HG02885 (cell line): Measurements from ENCODE around the gene GNAI3.

Experiments
- ATAC-seq: cut with Tn5 transposase; IDR thresholded peaks from one replicate; pipeline ENCODE4 v1.9.1; 2021; ENCODE audit warnings: mild to moderate bottlenecking; ENCODE audit not compliant: unreplicated experiment, poor library complexity

The GNAI3 gene

DNA sequence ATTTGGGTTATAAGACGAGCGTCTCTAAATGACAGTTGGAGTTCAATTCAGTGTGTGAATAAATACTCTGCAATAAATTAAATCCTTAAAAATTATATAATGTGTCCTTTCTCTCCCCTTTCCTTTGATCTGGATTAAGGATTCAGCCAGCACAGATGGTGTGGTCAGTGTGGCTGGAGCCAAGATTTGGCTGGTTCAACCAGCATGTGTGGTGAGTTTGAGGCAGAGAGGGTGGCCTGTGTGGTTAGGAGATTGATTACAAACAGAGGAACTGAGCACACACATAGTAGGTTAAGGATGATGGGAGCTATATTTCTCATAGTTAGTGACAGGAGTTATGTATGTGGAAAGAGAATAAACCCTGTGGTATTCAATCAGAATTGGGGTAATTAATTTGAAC lies 24.7 kb upstream of the GNAI3 start:
- ATAC-seq = no peak

DNA sequence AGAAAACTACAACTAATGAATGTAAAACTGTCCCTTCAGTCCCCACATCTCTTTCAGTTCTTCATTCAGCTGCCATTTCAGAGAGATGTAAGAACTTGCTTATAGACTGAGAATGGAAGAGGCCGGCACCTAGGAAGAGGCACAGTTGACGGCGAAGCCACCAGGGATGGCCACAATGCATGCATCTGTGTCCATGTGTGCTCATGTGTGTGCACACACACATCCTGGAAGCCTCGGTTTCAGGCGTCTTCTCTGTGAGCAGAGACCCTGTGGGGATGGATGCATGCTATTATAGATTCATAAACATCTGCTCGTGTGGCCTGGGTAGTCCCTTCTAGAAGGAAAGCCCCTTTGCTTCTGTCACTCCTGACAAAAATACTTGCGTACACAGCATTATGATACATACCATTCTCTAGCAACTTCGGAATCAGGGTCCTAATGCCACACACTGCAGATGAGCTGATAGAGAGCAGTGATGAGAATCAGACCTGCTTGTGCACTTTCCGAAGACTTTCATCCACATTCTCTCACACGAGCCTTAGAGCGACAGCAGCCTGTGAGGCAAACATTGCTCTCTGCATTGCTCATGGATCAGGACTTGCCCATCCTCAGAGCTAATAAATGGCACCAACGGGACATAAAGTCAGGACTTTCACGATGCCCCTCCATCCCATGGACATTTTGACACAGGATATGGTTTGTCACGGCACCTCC lies 21.2 kb upstream of the GNAI3 start:
- ATAC-seq = no peak

DNA sequence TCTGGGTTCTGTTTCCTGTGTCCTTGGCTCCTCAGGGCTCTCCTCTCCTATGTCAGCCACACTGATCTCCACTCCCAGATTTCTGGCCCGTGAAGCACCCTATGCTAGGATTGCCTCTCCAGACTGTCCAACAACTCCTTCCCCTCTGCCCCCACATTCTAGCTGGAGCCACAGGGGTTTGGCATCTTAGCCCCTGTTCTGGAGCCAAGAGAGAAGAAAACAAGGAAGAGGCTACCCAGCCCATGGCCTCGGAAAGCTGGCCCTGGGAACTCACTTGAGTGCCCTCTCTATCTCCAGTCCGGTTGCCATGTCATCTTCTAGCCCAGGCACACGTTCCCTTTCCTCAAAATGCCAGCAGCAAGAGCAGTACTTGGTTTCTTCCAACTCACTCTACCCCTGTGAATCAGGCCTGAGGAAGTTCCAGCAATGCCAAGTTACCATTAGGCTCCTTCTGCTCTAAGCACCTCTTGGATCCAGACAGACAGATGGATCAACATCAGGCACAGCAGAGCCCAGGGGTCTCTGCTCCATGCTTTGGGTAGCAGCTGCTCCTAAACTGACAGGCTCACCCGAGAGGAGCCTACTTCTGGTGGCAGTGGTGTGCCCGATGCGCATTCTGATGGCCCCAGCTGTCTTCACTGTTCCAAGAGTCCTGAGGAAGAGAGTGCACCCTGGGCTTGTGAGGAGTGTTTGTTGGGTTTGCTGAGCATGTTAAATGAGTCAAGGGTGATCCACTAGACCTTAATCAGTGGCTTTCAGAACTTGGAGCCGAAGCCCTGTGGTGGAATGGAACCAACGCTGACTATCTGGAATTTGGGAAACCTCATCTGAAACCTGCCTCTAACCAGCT lies 20.3 kb upstream of the GNAI3 start:
- no peak for ATAC-seq

DNA sequence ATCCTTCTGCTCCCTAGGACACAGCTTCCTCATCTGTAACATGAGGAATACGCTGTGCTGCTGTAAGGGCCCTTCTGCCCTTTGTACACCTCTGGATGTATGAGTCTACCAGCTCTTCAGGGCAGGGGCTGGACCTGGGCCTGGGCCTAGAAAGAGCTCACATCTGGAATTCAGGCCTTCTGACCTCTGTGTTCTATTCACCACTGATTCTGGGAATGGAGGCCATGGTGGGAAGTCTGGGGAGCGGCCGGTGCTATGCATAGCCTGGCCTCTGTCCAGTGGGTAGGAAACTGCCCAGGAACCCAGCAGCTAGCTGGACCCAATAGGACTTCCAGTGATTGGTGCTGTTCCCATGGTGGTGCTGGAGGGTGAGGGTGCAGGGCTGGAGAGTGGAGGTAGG lies 19.7 kb upstream of the GNAI3 start:
- no peak for ATAC-seq

GRCh38 chr1:109529881-109530456 lies 18.4 kb upstream of the GNAI3 start:
- ATAC-seq = no peak

DNA sequence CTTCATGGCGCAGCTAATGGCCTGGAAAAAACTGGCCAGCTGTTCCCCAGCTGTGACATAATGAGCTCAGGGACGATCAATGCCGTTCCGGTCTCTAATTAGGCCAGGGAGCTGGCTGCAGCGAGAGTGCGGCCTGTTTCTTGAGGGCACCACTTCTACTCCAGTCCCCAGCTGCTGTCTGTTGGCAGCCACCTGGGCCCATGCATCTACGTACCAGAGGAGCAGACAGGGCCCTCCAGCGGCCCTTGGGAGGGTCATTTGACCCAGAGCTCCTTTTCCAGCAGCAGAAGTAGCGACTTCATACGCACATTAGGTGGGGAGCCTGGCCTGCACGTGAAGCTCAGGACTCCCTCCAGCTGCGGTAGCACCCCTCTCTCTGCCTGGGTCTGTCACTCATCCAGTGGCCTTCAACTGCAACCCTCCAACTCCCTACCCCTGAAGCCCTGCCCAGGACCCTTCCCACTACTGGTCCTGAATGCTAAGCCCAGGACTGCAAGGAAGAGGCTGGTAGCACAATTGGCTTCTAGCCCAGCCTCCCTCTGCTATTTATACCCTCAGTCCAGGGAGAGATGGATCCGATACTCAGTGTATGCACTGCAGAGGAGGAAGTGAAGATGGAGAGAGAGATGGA lies 17.8 kb upstream of the GNAI3 start:
- no peak for ATAC-seq

DNA sequence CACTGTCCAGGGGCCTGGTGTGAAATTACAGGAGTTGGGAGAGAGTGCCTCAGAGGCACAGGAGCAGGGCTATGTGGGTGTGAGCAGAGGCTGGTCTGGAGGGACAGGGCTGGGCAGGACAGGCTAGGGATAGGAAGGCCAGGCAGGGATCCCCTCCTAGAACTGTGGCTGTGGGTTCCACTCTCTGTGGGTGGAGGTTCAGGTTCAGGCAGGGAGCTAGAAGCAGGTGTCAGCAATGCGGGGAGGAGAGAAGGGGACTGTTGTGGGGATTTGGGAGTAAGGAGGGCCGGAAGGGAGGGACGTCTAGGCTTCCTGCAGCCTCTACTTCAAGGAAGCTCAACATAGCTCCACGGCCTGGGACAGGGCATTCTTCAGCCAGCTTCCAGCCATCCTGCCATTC lies 17.0 kb upstream of the GNAI3 start:
- no peak for ATAC-seq

- ATAC-seq = no peak
These were observed 16.5 kb upstream of the GNAI3 start for GRCh38 chr1:109531826-109532364.

DNA sequence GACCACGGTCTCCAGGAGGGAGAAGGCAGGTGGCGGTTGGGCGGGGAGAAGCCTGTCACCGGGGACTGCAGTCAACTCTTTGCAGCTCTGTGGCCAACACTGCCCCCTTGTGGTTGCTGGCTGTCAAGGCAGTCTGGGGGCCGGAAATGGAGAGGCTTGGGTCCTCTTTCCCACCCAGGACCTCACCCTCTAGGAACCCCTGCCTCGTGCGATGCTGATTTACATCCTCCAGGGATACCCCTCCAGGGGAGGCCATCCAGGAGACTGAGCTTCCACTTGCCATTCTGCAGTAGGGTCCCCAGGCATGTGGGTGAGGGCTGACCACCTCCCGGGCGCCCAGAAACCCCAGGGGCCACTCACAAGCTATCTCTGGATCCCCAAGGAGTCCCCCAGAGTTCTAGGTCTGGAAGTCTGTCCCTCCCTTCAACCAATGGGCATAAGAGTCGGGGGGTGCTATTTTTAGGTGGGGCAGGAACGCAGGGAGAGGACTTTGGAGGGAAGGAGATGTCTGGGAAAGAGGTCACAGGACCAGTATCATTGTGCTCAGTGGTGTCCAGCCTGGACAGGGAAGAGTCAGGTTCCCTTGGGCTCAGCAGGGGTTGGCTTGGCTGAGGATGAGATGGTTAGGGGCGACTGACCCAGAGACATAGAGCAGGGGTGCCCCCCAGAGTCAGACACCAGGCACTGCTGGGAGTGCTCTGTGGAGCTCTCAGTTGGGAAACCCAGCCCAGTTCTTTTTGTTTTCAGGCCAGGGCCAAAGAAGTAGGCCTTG lies 15.9 kb upstream of the GNAI3 start:
- ATAC-seq = peak; percentile 81

DNA sequence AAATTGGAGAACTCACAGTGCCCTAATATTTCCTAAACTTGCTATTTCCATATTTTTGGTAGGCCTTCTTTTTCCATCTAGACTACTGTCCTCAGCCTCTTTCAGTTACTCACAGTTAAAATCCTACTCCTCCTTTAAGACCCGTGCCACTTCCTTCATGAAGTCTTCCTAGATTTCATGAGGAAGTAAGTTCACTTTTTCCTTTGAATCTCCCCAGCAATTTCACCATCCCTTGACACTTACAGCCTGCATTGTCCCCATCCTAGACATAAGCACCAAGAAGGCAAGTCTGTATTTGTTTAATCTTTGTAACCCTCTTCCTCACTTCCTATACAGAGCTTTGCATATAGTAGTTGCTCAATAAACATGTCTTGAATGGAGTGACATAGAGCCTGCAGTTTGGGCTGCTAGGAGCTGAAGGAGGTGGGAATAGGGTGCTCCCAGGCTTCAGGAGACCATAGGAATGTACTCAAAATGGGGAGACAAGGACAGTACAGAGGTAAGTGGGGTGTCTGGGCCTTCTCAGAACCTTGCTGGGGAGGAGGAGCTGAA lies 14.0 kb upstream of the GNAI3 start:
- ATAC-seq = no peak

GRCh38 chr1:109535481-109535880 lies 12.9 kb upstream of the GNAI3 start:
- ATAC-seq = no peak

DNA sequence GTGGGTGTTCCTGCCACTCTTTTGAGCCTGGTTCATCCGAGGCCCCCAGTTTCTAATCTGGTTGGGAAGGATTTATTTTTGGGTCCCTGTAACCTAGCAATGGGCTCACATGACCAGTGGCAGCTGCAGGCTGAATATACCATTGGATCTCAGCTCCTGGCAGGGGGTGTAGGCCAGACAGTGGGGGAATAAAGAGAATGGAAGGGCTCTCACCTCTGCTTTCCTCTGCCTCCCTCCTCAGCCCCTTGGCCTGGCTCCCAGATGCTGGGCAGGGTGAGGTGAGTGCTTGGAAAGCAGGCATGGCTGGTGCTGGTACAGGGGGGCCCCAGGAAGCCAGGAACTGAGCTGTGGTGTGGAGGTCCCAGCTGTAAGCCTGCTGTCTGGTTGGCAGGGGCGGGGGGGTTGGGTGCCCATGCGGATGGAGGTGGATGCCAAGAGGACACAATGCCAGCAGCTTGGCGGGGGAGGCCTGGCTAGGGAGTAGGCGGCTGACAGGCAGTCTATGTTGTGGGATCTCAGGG lies 12.4 kb upstream of the GNAI3 start:
- ATAC-seq = no peak

DNA sequence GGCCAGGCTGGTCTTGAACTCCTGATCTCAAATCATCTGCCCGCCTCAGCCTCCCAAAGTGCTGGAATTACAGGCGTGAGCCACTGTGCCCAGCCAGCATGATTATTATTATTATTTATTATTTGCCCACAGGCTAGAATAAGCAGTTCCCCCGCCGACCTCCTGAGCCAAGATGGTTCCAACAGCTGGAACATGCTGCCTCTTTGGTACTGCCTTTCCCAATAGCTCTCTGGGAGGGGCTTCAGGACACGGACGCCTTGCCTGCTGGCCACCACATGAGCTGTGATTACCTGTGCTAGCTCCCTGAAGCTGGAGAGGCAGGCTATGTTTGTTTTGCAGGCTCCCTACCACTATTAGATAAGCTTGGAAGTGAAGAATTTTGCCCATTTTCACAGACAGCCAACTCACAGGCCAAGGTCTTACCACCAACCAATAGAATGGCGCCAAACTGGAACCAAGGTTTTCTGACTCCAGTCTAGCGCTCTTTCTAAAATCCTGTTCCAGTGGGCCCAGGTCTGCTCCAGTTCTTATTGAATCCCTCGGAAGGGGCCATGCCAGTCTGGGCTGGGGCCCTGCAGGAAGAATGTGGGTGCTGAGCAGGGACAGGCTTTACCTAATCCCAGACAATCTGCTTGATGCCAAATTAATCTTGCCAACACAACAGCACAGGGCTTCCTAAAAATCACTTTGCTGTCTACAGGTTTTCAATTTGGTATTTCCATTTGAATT lies 10.8 kb upstream of the GNAI3 start:
- ATAC-seq = no peak

DNA sequence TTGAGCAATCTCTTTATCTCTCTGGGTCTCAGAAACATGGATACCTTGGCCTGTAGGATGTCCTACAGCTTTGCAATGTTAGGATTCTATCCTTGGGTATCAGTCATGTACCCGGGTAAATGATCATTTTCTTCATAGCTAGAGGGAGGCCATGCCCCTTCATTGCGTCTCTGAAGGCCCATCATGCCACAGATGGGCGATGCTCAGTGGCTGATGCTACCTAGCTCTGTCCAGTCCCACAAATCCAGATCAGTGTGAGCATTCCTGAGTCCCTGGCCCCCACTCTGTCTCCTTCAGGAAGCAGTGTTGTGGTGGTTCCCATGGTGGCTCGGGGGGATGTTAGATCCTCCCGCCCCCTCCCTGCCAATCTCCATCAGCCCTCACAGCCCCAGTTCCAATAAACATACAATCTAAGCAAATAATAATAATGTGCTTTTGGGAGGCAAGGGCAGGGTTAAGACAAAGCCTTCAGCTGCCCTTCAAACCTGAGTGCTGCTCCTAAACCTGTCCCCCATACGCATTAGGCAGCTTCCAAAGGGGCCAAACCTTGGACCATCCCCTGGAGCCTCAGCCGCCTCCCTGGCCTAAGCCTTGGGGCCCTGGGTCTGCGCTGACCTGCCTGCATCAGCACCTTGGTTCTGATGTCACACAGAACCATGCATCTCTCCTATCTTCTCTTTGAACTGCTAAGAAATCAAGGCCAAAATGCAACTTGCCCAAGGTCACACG lies 9.4 kb upstream of the GNAI3 start:
- no peak for ATAC-seq

DNA sequence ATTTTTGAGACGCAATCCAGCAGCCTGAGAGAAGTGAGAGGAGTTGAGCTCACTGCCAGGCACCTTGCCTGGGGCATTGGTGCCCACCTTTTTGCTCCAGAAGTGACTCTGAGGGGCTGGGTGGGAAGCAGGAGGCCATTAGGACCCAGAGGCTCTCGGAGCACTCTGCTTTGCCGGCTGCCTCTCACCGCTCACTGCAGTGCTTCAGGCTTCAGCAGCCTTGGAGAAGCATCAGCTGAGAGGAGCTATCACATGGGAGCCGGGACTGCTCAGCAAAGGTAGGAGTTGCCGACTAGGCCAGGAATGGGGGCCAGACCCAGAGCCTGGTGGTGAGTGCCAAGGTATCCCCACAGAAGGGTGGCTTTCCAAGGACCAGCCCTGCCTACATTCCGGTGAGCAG lies 8.7 kb upstream of the GNAI3 start, which contains the start of gene GPR61:
Gene GPR61, plus strand, starts transcription at position 197 of the 400 bp plus-strand sequence. CDS start 3,151 bp downstream, outside the sequence.
- ATAC-seq = no peak

- no peak for ATAC-seq
These were observed 7.3 kb upstream of the GNAI3 start for GRCh38 chr1:109541102-109541501.

GRCh38 chr1:109542657-109543056 lies 5.8 kb upstream of the GNAI3 start:
- ATAC-seq = no peak
